Measurements from ENCODE around the gene TGFB1I1.
"Not testable (repeated sequence)": the region's sequence is repeated elsewhere in the genome, so short reads cannot be mapped to it uniquely, and the experiment has no call there.

TGFB1I1 gene

DNA sequence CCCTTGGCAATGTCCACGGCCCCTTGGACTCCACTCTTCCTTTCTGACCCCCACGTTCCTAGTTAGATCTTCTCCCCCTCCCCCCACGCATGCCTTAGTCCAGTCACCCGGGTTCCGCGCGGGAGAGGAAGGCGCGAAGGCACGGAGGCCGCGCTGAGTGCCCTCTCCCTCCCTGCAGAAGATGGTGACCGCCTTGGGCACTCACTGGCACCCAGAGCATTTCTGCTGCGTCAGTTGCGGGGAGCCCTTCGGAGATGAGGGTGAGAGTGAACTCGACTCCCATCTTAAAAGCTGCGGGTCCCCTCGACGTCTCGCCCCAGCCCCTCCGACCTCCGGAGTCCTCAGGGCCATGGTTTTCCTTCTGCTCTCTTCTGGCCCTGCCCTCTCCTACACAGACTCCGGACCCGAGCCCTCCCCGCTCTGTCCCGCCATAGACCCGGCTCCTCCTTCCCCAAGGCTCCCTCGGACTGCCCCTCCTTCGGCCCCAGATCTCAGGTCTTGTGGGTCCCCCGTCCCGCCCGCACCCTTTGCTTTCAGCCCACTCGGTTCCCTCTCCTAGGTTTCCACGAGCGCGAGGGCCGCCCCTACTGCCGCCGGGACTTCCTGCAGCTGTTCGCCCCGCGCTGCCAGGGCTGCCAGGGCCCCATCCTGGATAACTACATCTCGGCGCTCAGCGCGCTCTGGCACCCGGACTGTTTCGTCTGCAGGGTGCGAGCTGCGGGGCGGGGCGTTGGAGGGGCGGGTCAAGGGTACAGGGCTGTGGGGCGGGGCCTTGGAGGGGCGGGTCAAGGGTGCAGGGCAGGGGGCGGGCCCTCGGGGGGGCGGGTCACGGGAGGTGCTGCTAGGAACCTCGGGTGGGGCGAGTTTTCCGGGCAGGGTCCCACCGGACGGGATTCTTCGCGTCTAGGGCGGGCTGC is 4.6 kb downstream of the TGFB1I1 start:
- TF ChIP-seq, protein P1, sequence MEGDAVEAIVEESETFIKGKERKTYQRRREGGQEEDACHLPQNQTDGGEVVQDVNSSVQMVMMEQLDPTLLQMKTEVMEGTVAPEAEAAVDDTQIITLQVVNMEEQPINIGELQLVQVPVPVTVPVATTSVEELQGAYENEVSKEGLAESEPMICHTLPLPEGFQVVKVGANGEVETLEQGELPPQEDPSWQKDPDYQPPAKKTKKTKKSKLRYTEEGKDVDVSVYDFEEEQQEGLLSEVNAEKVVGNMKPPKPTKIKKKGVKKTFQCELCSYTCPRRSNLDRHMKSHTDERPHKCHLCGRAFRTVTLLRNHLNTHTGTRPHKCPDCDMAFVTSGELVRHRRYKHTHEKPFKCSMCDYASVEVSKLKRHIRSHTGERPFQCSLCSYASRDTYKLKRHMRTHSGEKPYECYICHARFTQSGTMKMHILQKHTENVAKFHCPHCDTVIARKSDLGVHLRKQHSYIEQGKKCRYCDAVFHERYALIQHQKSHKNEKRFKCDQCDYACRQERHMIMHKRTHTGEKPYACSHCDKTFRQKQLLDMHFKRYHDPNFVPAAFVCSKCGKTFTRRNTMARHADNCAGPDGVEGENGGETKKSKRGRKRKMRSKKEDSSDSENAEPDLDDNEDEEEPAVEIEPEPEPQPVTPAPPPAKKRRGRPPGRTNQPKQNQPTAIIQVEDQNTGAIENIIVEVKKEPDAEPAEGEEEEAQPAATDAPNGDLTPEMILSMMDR (IDR thresholded peaks at IDR 0.05; ENCODE audit: control insufficient read depth, insufficient read depth, low read depth, low read length, missing control alignments), result no peak
- H3K4me3 ChIP-seq (ENCODE audit: control insufficient read depth, low read depth, low read length), result no peak overlapping the region
- DNase-seq (ENCODE audit: low read depth), result no peak

DNA sequence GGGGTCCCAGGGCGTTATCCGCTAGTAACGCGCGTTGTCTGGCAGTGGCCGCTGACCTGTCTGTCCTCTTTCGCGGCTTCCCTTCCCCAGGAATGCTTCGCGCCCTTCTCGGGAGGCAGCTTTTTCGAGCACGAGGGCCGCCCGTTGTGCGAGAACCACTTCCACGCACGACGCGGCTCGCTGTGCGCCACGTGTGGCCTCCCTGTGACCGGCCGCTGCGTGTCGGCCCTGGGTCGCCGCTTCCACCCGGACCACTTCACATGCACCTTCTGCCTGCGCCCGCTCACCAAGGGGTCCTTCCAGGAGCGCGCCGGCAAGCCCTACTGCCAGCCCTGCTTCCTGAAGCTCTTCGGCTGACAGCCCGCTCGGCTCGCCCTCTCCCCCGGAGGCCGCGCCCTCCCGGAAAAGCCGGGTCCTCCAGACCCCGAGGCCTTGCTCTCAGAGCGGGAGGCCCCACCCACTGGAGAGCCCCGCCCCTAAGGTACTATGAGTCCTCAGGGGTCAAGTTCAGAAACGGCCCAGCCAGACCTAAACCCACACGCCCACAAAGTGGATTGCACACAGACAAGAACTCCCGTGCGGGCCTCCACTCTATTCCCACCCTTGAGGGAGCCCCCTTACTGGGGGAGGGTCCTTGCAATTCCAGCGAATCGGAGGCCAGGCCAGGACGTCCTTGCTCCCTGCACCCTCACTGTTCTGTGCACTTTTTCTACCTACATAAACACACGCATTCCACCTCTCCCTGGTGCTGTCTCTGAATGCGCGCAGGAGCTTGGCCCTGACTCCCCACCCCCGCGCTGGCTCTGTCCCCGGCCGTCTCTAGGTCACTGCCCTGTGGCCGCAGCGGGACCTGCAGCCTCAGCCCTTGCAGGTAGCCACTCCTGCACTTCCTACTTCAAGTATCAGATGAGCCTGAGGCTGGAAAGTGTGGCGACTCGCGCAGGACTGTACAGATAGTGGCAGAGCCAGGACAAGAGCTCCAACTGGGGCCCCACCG is 5.6 kb downstream of the TGFB1I1 start:
- TF ChIP-seq, protein P1 (IDR thresholded peaks at IDR 0.05; ENCODE audit: control insufficient read depth, insufficient read depth, low read depth, low read length, missing control alignments), result no peak
- no peak for DNase-seq (ENCODE audit: low read depth)

DNA sequence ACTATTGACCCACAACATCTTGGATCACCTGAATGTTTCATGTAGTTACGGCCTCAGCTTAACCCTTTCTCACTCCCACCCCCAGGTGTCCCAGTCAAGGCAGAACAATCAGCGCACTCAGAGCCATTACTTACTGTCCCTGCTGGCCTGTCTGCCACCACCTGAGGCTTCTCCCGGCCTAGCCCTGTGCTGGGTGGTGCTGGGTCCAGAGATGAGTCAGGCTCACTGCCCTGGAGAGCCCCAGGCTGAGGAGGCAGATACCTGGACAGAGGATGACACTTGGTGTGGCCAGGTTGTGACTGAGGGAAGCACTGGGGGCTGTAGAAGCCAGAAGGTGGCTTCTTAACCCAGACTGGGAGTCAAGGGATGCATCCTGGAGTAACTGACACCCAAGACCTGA is 7.0 kb downstream of the TGFB1I1 start:
- no peak overlapping the region for H3K4me3 ChIP-seq (ENCODE audit: control insufficient read depth, low read depth, low read length)
- no peak for DNase-seq (ENCODE audit: low read depth)
- TF ChIP-seq, protein P1 (IDR thresholded peaks at IDR 0.05; ENCODE audit: control insufficient read depth, insufficient read depth, low read depth, low read length, missing control alignments), result no peak

More for the DNA sequence above, 5.6 kb downstream of the TGFB1I1 start:
- no peak overlapping the region for H3K4me3 ChIP-seq (ENCODE audit: control insufficient read depth, low read depth, low read length)

DNA sequence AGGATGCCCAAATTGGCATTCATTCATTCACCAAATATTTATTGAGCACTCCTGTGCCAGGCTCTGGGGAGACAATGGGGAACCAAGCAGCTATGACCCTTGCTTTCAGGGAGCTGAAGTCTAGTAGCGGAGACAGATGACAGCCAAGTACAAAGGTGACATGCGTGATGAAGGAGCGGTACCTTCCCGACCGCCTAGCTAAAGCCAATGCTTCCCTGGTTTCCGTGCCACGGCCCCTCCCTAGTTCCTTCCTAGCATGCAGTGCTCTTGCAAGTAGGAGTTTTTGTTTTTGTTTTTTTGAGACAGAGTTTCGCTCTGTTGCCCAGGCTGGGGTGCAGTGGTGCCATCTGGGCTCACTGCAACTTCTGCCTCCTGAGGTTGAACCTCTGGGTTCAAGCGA is 7.8 kb downstream of the TGFB1I1 start:
- no peak for DNase-seq (ENCODE audit: low read depth)
- no peak overlapping the region for H3K4me3 ChIP-seq (ENCODE audit: control insufficient read depth, low read depth, low read length)
- TF ChIP-seq, protein P1 (IDR thresholded peaks at IDR 0.05; ENCODE audit: control insufficient read depth, insufficient read depth, low read depth, low read length, missing control alignments), result no peak

DNA sequence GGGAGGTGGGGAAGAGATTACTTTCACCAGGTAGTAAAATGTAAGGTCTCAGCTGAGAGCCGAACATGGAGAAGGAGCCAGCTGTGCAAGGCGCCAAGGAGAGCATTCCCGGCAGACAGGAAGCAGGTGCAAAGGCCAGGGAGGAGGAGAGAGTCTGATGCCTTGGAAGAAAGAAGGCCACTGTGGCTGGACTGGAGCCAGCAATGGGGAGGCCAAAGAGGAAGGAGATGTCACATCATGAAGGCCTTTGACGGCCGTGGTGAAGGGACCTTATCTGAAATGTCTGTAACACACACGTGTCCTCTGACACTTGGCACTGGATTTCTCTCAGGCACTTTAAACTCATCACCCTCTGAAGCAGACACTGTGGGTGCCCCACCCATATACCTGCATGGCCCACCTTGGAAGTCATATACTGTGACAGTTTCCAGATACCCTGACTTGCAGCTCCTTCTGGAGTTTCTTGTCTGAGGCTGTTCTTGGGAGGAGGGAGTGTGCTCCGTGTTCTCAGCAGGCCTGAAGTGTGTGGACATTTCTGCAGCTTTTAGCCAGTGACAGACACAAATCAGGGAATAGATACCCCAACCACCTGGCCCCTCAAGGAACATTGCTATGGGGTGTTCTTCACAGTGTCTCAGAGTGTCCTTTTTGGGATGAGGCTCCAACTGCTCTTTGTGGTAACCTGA is 9.0 kb downstream of the TGFB1I1 start:
- H3K4me3 ChIP-seq (ENCODE audit: control insufficient read depth, low read depth, low read length), result no peak overlapping the region
- TF ChIP-seq, protein P1 (IDR thresholded peaks at IDR 0.05; ENCODE audit: control insufficient read depth, insufficient read depth, low read depth, low read length, missing control alignments), result no peak
- DNase-seq (ENCODE audit: low read depth), result no peak

DNA sequence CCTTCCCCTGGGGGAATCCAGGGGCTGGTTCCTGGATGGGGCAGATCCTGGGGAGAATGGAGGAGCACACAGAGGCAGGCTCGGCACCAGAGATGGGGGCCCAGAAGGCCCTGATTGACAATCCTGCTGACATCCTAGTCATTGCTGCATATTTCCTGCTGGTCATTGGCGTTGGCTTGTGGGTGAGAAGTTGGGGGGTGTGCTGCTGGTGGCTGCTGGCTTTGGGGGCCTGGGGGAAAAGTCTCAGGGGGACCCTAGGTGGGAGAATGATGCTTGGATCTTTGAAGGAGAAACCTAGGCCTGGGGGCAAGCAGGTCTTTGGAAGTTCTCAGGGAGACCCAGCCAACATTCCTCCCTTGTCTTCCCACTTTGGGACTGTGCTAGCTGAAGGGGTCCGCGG is 11.1 kb downstream of the TGFB1I1 start, which contains the start of gene SLC5A2:
TSS of gene SLC5A2 (plus strand) at position 43 of the 400 bp plus-strand sequence. CDS start at position 57, 14 bp downstream.
- TF ChIP-seq, protein P1 (IDR thresholded peaks at IDR 0.05; ENCODE audit: control insufficient read depth, insufficient read depth, low read depth, low read length, missing control alignments), result no peak

DNA sequence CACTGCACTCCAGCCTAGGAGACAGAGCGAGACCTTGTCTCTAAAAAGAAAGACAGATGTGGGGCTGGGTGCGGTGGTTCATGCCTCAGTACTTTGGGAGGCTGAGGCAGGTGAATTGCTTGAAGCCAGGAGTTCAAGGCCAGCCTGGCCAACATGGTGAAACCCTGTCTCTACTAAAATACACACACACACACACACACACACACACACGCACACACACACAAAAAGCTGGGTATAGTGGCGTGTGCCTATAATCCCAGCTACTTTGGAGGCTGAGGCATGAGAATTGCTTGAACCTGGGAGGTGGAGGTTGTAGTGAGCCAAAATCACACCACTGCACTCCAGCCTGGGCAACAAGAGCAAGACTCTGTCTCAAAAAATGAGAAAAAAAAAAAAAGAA is 12.1 kb downstream of the TGFB1I1 start:
- not testable (repeated sequence) for DNase-seq (ENCODE audit: low read depth); H3K4me3 ChIP-seq (ENCODE audit: control insufficient read depth, low read depth, low read length)

More for the DNA sequence above, 11.1 kb downstream of the TGFB1I1 start, which contains the start of gene SLC5A2:
- no peak within 1 kb of the TSS for H3K4me3 ChIP-seq (ENCODE audit: control insufficient read depth, low read depth, low read length)
- DNase-seq (ENCODE audit: low read depth), result no peak
